GM21528 (cell line): ENCODE data around the gene SHROOM1.
"Not testable (repeated sequence)": the region's sequence is repeated elsewhere in the genome, so short reads cannot be mapped to it uniquely, and the experiment has no call there.

ENCODE experiments used
- ATAC-seq: cut with Tn5 transposase; IDR thresholded peaks from one replicate; pipeline ENCODE4 v1.9.1; 2021; ENCODE audit warnings: mild to moderate bottlenecking, moderate library complexity; ENCODE audit not compliant: unreplicated experiment, low FRiP score

The SHROOM1 gene

DNA sequence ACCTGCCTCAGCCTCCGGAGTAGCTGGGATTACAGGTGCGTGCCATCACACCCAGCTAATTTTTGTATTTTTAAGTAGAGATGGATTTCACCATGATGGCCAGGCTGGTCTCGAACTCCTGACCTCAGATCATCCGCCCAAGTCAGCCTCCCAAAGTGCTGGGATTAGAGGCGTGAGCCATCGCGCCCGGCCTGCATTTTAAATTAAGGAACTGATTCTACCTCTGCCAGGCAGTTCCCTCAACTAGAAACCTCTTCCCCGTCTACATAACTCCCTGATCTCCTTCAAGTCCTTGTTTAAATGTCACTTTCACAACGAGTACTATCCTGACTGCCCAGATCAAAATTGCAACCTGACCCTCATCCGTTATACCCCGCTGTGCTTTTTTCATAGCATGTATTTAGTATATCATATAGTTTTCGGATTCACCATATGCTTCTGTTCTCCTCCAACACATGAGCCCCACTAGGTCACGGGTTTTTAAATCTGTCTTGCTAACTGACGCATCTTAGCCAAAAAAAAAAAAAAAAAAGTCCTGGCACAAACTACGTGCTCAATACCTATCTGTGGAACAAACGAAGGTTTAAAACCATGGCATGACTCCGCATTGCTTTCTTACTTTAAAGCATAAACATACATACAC is 18.2 kb downstream of the SHROOM1 start:
- ATAC-seq: no peak

DNA sequence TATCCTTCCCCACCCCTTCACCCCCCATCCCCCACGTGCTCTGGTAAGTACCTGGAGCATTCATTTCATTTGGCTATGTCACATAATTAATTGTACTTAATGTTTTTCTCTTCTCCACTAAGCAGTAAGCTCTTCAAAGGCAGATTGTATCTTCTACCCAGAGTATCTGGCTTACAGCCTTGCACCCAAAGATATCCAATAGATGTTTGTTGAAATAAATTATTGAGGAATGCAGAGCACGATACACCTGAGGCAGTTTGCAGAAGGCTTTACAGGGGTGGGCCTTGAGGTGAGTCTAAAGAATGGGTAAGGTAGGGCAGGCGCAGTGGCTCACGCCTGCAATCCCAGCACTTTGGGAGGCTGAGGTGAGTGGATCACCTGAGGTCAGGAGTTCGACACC is 19.8 kb downstream of the SHROOM1 start:
- no peak for ATAC-seq

DNA sequence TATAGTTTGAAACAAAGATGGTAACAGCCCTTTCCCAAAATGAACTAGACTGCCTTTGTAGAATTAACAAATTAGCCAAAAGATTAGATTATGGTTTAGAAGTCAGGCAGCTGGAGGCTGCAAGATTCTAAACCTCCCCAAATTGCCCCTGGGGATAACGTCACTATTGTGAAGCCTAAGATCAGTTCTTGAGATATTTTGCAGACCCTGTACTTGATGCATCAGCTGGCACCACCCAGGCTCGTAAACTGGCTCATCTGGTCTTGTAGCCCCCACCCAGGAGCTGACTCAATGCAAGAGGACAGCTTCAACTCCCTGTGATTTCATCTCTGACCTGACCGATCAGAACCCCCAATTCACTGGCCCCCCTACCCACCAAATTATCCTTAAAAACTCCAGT is 21.6 kb downstream of the SHROOM1 start:
- ATAC-seq: no peak

DNA sequence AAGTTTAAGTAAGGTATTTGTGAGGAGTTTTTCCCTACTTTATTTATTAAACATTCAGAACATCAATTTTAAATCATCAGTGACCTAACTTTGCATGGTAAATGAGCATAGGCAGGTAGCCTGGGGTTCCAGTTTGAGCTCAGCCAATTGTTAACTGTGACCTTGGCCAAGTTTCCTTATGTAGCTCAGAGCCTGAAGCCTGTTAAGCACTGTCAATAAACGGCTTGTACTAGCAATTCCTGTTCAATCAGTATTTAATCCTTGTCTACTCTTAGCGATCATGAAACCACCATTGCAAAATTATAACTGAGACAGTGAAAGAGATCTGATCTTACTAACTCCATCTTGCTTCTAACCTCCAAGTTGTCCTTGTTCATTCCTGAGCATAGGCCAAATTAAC is 22.0 kb downstream of the SHROOM1 start:
- no peak for ATAC-seq

DNA sequence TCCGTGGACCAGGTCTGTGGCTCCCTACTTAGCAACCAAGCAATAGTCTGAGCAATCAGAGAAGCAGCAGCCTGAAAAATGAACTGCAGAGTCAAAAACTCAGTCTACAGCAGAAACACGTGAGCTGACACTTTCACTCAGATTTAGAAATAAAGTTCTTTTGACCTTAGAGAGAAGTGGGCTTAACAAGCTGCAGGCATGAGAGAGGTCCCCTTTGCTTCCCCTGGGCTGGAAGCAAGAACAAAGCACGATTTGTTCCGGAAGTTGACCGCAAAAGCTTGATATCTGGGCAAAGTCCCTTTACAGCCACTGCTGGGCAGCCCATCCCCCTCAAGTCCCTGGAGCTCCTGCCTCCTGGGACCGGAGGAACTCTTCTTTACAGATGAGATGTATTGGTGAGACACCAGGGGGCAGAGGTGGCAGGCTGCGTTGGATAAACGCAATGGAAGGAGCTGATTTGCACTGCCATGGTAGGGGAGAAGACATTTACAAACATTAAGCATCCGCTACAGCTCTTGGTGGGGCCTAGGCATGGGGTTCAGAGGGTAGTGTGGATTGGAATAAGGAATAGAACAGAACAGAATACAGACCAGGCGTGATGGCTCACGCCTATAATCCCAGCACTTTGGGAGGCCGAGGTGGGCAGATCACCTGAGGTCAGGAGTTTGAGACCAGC is 23.1 kb downstream of the SHROOM1 start:
- ATAC-seq: no peak

DNA sequence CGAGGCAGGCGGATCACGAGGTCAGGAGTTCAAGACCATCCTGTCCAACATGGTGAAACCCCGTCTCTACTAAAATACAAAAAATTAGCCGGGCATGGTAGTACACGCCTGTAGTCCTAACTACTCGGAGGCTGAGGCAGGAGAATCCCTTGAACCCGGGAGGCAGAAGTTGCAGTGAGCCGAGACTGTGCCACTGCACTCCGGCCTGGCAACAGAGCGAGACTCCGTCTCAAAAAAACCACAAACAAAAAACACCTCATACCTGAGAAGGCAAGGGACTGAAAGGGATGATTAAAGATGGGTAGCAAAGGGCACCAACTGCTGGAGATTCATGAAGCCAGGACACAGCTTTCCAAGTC is 23.7 kb downstream of the SHROOM1 start:
- ATAC-seq: not testable (repeated sequence)

DNA sequence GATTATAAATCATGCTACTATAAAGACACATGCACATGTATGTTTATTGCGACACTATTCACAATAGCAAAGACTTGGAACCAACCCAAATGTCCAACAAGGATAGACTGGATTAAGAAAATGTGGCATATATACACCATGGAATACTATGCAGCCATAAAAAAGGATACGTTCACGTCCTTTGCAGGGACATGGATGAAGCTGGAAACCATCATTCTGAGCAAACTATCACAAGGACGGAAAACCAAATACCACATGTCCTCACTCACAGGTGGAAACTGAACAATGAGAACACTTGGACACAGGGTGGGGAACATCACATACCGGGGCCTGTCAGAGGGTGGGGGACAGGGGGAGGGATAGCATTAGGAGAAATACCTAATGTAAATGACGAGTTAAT is 24.6 kb downstream of the SHROOM1 start:
- ATAC-seq: not testable (repeated sequence)

DNA sequence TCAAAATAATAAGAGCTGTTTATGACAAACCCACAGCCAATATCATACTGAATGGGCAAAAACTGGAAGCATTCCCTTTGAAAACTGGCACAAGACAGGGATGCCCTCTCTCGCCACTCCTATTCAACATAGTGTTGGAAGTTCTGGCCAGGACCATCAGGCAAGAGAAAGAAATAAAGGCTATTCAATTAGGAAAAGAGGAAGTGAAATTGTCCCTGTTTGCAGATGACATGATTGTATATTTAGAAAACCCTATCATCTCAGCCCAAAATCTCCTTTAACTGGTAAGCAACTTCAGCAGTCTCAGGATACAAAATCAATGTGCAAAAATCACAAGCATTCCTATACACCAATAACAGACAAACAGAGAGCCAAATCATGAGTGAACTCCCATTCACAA is 26.2 kb downstream of the SHROOM1 start:
- ATAC-seq: not testable (repeated sequence)

DNA sequence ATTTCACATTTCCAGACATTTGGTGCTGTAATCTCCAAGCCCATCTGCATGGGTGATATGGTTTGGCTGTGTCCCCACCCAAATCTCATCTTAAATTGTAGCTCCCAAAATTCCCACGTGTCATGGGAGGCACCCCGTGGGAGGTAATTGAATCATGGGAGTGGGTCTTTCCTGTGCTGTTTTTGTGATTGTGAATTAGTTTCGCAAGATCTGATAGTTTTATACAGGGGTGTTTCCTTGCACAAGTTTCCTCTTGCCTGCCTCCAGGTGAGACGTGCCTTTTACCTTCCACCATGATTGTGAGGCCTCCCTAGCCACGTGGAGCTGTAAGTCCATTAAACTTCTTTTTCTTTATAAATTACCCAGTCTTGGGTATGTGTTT is 27.8 kb downstream of the SHROOM1 start:
- ATAC-seq: not testable (repeated sequence)

DNA sequence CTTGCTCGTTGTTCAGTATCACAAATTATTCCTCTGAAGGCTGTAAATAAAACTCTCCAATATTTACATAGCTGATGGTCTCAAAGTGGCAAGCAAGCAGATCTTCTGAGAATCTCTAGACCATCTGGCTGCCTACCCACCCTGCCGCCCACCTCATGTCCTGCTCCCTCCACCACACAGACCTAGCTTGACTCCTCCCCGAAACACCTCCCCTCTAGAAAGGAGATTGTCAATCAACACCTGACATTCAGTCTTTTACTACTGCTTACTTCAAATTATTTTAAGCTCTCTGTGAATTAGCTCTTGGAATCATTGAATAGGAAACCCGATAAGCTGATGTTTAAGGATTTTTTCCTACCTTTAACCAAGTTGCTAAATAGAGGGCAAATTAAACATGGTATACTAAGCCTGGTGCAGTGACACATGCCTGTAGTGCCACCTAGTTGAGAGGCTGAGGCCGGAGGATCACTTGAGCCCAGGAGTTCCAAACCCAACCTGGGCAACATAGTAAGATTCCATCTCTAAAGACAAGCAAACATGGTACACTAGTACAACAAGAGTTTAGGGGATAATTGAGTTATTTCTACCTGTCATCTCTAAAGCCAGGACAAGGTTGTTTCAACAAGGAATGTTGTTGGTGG is 28.3 kb downstream of the SHROOM1 start:
- no peak for ATAC-seq

DNA sequence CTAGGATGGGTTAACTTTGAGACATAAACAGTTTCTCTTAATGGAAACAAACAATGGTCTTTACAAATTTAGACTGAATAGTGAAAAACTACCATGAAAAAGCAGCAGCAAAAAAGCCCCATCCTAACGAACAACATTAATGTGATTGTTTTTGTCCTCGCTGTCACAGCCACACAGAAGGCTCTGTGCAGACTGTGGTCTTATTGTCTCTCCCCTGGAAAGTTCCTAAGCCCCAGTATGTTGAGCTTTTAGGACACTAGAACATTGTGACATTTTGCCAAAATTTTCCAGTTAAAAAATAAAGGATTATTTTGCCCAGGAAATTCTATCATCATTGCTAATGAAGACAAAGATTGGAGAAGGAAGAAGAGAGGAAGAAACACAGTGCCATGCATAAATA is 29.9 kb downstream of the SHROOM1 start:
- ATAC-seq: no peak

DNA sequence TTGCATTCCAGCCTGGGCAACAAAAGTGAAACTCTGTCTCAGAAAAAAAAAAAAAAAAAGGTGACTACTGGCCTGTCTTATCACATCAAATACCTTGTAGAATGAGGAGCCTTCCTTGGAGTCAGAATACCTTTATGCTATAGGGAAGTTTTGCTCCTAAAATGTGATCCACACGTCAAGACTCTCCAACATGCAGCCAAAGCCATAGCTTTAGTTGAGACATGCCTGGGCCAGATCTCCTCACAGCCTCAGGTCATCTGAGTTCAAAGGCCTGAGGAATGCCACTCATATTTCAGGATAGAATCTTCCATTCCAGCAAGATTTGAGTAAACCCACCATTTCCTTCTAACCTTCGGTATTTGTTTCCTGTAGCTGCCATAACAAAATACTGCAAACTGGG is 31.1 kb downstream of the SHROOM1 start:
- no peak for ATAC-seq

DNA sequence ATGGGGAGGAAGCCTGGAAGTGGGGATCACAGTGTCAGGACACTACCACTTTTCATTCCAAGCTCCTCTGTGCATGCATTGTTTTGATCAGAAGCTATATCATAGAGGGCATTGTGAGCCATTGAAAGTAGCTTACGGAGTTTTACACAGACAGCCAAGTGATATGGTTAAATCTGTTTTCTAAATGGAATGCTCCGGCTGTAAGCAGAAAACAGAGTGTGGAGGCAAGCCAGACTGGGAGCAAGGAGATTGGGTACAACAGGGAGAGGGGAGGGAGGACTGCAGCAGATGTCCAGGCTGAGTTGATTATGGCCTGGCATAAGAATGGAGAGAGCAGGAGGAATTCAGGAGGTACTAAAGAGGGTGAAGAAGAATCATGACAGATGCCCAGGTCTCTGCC is 32.8 kb downstream of the SHROOM1 start:
- ATAC-seq: no peak

DNA sequence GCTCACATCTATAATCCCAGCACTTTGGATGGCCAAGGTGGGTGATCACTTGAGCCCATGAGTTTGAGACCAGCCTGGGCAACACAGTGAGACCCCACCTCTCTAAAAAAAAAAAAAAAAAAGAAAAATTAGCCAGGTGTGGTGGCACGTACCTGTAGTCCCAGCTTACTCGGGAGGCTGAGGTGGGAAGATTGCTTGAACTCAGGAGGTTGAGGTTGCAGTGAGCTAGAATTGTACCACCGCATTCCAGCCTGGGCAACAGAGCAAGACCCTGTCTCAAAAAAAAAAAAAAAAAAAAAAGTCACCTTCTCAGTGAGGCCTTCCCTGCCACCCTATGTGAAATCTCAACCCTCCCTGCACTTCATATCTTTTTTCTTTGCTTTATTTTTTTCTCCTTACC is 39.4 kb downstream of the SHROOM1 start:
- ATAC-seq: no peak

DNA sequence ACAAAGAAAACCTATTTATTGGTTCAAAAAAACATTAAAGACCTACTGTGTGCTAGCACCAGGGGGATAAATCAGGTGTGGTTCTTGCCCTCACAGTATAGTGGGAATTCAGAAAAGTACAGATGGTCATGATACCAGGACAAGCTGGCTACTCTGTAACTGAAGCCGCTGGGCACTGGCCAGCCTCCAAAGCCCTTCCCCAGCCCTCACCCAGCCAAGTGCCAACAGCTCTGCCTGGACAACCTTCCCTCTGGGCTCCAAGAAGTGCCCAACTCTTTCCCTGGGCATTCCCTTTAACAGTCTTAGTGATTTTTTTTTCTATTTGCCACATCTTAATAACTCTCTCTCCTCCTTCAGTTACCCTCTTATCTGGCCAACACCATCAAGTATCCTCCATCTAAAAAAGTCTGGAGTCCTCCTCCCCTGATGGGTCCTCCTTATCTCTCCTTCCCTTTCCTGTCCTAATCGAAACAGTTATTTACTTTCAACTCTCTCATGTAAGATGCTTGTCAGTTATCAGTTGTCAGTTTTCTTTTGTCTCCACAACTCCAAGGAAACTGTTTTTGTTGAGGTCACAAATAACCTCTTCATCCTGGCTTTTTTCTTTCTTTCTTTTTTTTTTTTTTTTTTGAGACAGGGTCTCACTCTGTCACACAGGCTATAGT is 40.1 kb downstream of the SHROOM1 start:
- no peak for ATAC-seq

DNA sequence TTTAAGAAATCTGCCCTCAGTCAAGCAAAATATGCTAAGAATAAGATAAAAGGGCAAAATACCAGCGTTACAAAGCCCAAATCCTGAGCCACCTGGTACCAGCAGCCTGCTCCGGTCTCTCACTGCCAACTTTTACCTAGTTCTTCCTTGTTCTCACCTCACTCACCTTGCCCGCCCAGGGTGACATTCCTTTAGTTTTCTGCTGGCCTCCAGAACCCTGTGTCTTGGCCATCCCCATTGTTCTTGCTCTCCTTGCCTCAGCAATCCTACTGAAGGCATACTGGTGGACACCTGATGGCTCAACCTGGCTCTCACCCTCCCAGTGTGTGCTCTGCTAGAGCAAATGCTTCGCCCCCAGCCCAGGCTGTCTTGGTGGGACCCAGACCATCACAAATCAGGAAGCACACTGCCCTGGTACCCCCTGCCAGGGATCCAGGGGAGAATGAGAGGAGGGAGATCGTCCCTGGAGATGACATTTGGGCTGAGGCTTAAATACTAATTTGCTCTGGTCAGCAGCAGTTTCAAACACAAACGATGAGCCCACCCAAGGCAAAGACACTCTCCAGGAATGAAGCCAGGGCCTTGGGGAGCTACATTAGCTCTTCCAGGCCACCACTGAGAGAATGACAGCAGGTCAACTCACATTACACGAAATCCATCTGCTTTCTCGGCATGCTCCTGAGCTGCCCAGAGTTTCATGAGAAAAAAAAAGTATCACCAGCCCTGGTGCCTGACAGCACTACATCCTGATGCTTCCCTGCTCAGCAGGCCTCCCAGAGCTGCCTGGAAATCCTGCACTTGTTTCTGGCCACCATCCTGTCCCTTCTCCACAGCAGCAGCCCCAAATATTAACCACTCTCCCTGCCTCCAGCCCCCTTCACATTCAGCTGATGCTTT is 41.2 kb downstream of the SHROOM1 start:
- ATAC-seq: no peak

DNA sequence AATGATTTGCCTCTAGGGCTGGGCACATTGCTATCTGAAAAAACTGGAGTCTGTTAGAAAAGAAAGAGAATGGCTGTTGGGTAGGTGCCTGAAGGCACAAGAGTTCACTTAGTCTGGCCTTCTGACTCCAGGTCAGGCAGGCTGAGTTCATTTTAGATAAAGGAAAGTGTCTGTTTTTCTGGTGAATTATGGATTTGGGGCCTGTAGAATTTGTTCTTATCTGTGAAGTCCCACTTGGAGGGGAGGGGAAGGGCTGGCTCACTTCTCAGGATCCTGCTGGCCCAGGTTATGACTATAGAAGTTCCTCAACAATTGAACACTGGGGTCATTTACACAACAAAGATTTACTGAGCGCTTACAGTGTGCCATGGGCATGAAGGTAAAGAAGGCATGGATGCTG is 41.9 kb downstream of the SHROOM1 start:
- no peak for ATAC-seq

DNA sequence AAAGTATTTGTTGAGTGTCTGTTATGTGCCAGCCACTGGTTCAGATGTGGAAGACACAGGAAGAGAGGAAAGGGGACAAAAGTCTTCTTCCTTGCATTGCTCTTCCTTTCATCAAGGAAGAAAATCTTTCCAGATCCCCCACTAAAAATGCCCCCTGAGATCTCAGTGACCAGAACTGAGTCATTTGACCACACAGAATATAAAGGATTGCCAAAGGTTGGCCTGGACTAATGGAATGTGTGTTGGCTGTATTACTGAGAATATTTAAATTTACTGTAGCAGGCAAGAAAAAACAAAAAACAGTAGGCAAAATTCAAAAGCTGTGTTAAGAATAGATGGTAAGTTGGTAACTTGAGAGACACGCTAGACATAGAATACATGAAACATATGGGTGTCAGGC is 43.4 kb downstream of the SHROOM1 start:
- ATAC-seq: no peak

DNA sequence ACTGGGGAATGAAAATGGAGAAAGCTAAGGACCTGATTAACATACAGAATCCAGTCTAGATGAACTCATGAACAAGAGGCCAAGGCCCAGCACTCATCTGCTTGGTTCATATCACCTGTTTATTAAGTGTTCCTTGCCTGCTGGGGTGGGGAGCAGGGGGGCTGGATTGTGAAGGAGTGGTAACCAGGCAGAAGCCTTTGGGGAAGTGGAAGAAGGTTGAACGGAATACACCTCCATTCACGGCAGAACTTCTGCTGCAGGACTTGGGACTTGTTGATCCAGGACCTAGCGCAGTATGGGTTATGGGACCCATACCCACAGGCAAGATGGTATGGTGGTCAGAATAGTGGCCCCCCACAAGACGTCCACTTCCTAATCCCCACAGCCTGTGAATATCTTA is 44.6 kb downstream of the SHROOM1 start:
- no peak for ATAC-seq

DNA sequence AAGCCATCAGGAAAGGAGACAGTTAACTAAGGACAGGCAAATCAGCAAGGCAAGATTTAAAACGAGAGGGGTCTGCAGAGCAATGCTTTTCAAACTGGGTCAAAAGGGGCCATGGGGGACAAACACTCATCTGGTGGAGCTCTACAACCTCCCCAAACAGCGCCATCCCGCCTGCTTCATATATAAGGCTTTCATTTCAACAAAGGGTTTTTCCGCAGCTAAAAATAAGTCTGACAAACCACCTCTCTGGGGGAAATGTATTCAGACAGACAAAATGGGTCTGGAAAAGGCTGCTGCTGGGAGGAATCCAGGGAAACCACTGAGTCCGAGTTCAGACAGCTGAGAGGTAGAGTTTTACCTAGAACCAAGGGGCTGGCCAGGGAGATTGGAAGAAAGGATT is 45.1 kb downstream of the SHROOM1 start:
- ATAC-seq: no peak

DNA sequence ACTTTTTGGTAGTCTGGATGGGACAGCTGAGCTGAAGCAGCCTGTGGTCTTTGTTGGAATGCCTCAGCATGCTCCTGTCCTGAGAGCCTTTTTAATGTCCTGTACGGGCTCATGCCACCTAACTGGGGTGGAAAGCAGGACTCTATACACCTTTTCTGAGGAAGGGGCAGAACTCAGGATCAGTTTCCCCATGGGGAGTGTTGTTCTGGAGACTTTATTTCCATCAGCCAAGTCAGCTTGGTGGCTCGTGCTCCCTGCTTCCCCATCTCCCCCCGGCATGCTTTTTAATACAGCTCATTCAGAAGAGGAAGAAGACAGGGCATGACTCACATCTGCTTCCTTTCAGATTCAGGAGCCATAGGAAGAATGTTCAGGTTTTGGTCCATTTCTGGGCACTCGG is 48.3 kb downstream of the SHROOM1 start:
- no peak for ATAC-seq
